Gastroesophageal sphincter (tissue), 4 donors: ENCODE data around the gene SUN2. TPM values are rescaled to one million over a fixed set of nuclear protein-coding genes. Genes with fewer than 3 reads are reported as not detected.

Experiments used
- ATAC-seq: fragments of 150-250 bp; one replicate; pipeline ENCODE4 v1.9.1; 2016; ENCODE audit warnings: mild to moderate bottlenecking, moderate library complexity
- H3K27ac ChIP-seq, 4 donors: fragments of 200-600 bp; sonication (generic) in 3 of 4; 1 replicate in 3 of 4; 2 replicates in 1 of 4; pipeline ENCODE4 v1.5.1; 2016 to 2019
- H3K27me3 ChIP-seq: fragments of 200-600 bp; sonication (generic); one replicate; pipeline ENCODE4 v1.5.1; 2019
- H3K36me3 ChIP-seq, 2 donors: fragments of 200-600 bp; sonication (generic); one replicate each; pipeline ENCODE4 v1.5.1; 2019; ENCODE audit warnings: control low read depth in 1 of 2
- H3K4me1 ChIP-seq, 3 donors: fragments of 200-600 bp; sonication (generic); 1 replicate in 2 of 3; 2 replicates in 1 of 3; pipeline ENCODE4 v1.5.1; 2016 to 2019; ENCODE audit warnings: control low read depth in 2 of 3
- H3K4me3 ChIP-seq, 2 donors: fragments of 200-600 bp; sonication (generic); one replicate each; pipeline ENCODE4 v1.5.1; 2019; ENCODE audit warnings: mild to moderate bottlenecking in 1 of 2, moderate library complexity in 1 of 2
- H3K9me3 ChIP-seq, 3 donors: fragments of 200-600 bp; sonication (generic); one replicate each; pipeline ENCODE4 v1.5.1; 2017 to 2019; ENCODE audit warnings: control low read depth in 2 of 3
- EP300 ChIP-seq: sonication (generic); formaldehyde crosslinking; IDR thresholded peaks from one replicate; pipeline ENCODE4 v1.6.1; 2017; ENCODE audit warnings: antibody characterized with exemption, mild to moderate bottlenecking
- POLR2A ChIP-seq, 2 donors: fragments of 450-650 bp; IDR thresholded peaks; one replicate each; pipeline ENCODE4 v1.6.1; 2017; ENCODE audit warnings: antibody characterized with exemption in 2 of 2, mild to moderate bottlenecking in 2 of 2, moderate library complexity in 1 of 2
- POLR2AphosphoS5 ChIP-seq: sonication (generic); formaldehyde crosslinking; IDR thresholded peaks from one replicate; pipeline ENCODE4 v1.6.1; 2017; ENCODE audit warnings: antibody characterized with exemption
- WGBS, 2 donors: methylation state at CpG; one replicate each; pipeline ENCODE4 v1.1.5; 2018; ENCODE audit warnings: low coverage in 1 of 2; 5-methylcytosine and 5-hydroxymethylcytosine counted together
- total RNA-seq, 4 donors: library from RNA; depleted of rRNA; stranded (reverse); fragments of >200 nt; gene quantifications; one replicate each; pipeline ENCODE4 v1.1.0, GENCODE V29; 2016
- TF ChIP-seq, protein P1 (sequence below), 4 experiments: fragments of 200-600 bp in 2 of 4; fragments of 450-650 bp in 2 of 4; sonication (generic) in 1 of 4; IDR thresholded peaks; one replicate each; pipeline ENCODE4 v1.5.1; 2017 to 2019; ENCODE audit warnings: antibody characterized with exemption in 4 of 4, mild to moderate bottlenecking in 2 of 4, moderate library complexity in 2 of 4

Gene SUN2
- total RNA-seq, 4 donors from 2014 or later = 339 to 594 (median 409) TPM

DNA sequence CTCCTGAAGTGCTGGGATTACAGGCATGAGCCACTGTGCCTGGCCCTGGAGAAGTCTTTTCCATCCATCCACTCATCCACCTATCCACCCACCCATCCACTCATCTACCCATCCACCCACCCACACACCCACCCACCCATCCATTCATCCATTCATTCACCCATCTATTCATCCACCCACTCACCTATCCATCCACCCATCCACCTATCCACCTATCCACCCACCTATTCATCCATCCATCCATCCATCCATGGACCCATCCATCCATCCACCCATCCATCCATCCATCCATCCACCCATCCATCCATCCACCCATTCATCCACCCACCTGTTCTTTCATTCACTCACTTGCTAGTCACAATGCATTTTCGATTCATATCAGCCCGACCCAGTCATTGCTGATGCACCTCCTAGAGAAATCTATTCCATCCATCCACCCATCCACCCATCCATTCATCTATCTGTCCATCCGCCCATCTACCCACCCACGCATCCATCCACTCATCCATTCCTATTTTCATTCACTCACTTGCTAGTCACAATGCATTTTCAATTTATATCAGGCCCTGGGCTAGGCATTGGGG is 17.7 kb upstream of the SUN2 start:
- no peaks in the 10 kb centered on the region for H3K9me3 ChIP-seq
- H3K27me3 ChIP-seq = no peaks in the 10 kb centered on the region
- no peak overlapping the region for H3K27ac ChIP-seq
- H3K4me1 ChIP-seq = peaks cover 0 to 7% (median 0%) of the 10 kb centered on the region in 3 donors
- 86 to 96% methylated on average over 4 of the region's 4 CpGs for WGBS, 2 donors
- no peak overlapping the region for H3K4me3 ChIP-seq
- no peak for ATAC-seq
- TF ChIP-seq EP300 = no peak
- TF ChIP-seq POLR2AphosphoS5 = no peak
- TF ChIP-seq POLR2A (IDR thresholded peaks at IDR 0.05) = no peak
- TF ChIP-seq, protein P1, sequence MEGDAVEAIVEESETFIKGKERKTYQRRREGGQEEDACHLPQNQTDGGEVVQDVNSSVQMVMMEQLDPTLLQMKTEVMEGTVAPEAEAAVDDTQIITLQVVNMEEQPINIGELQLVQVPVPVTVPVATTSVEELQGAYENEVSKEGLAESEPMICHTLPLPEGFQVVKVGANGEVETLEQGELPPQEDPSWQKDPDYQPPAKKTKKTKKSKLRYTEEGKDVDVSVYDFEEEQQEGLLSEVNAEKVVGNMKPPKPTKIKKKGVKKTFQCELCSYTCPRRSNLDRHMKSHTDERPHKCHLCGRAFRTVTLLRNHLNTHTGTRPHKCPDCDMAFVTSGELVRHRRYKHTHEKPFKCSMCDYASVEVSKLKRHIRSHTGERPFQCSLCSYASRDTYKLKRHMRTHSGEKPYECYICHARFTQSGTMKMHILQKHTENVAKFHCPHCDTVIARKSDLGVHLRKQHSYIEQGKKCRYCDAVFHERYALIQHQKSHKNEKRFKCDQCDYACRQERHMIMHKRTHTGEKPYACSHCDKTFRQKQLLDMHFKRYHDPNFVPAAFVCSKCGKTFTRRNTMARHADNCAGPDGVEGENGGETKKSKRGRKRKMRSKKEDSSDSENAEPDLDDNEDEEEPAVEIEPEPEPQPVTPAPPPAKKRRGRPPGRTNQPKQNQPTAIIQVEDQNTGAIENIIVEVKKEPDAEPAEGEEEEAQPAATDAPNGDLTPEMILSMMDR (IDR thresholded peaks at IDR 0.05) = no peak
- H3K36me3 ChIP-seq = peaks cover 0 to 14% of the 10 kb centered on the region in 2 donors

DNA sequence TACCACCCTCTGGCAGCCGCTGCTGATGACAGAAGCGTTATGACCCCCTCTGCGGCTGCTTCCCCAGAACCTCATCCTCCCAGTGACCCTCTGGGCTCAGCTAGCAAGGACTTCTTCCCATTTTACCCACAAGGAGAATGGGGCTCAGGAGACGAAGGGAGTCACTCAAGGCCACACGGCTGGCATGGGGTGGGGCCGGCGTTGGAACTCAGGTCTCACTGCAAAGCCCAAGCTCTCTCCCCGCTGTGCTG is 16.8 kb upstream of the SUN2 start:
- Histone ChIP-seq H3K27me3 (no peaks in the 10 kb centered on the region), H3K27ac (no peak overlapping the region), H3K4me1 (peaks cover 0 to 7% (median 0%) of the 10 kb centered on the region in 3 donors), H3K36me3 (peaks cover 0 to 6% of the 10 kb centered on the region in 2 donors), H3K4me3 (no peak overlapping the region), H3K9me3 (no peaks in the 10 kb centered on the region)
- TF ChIP-seq, protein P1 (IDR thresholded peaks at IDR 0.05) = no peak
- TF ChIP-seq POLR2A (IDR thresholded peaks at IDR 0.05) (no peak), EP300 (no peak), POLR2AphosphoS5 (no peak)
- 100% methylated on average over 2 of the region's 8 CpGs; no CpG with 5 or more reads in 1 of the 2 donors for WGBS, 2 donors
- no peak for ATAC-seq

DNA sequence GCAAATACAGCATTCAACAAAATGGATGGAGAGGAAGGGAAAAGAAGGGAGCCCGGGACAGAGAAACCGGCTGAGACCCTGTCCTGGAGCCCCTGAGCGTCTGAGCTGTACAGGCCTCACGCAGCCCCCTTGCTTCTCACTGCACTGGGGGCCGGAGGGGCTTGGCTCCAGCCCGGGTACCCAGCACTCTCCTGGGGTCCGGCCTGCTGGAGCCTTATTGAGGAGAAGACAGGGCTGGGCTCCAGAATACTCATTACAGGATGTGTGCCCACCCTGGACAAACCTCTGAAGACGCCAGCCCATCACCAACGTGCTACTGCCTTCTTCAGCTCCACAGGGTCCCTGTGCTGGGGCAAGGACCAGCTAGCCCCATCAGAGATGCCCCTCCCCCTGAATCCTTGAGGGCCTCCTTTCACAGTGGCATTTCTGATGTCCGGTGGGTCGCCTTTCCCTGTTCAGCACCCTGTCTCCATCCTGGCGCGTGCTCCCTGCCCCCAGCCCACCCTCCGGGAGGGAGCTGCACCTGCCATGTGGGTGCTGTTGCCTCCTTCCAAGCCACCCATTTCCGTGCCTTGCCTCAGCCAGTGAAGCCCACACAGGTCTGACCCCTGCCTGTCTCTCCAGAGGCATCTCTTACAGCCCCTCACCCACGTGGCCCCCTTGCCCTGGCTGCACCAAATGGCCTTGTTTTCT is 14.6 kb upstream of the SUN2 start:
- ATAC-seq = no peak
- H3K27me3 ChIP-seq = no peaks in the 10 kb centered on the region
- no peak for TF ChIP-seq POLR2AphosphoS5
- TF ChIP-seq, protein P1 (IDR thresholded peaks at IDR 0.05) = no peak
- no peak for TF ChIP-seq EP300
- no peak for TF ChIP-seq POLR2A (IDR thresholded peaks at IDR 0.05)
- H3K9me3 ChIP-seq = no peaks in the 10 kb centered on the region
- no peaks in the 10 kb centered on the region for H3K36me3 ChIP-seq
- WGBS, 2 donors = 65 to 70% methylated on average over 2 of the region's 16 CpGs
- peaks cover 0 to 12% (median 0%) of the 10 kb centered on the region in 3 donors for H3K4me1 ChIP-seq
- no peak overlapping the region for H3K27ac ChIP-seq
- no peak overlapping the region for H3K4me3 ChIP-seq

DNA sequence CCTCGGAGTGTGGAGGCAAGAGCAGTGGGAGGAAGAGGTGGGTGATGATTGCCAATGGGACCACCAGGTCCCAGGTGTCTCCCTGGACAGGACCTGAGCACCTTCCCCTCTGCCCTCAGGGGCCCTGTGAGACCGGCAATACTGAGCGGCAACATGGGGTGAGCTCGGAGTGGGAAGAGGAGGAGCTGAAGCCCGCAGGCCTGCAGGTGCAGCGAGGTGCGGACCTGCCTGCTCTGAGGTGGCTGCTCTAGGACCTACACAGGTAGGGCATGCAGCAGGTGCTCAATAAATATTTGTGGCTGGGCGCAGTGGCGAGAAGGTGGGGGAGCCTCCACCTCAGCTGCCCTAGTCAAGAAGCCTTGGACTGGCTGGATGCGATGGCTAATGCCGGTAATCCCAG is 12.2 kb upstream of the SUN2 start:
- peaks cover 0 to 12% (median 0%) of the 10 kb centered on the region in 3 donors for H3K4me1 ChIP-seq
- H3K9me3 ChIP-seq = no peaks in the 10 kb centered on the region
- no peak overlapping the region for H3K27ac ChIP-seq
- 92% methylated on average over 7 of the region's 11 CpGs; no CpG with 5 or more reads in 1 of the 2 donors for WGBS, 2 donors
- no peaks in the 10 kb centered on the region for H3K27me3 ChIP-seq
- no peaks in the 10 kb centered on the region for H3K36me3 ChIP-seq
- no peak for ATAC-seq
- TF ChIP-seq POLR2AphosphoS5 (no peak), EP300 (no peak), POLR2A (IDR thresholded peaks at IDR 0.05) (no peak)
- TF ChIP-seq, protein P1 (IDR thresholded peaks at IDR 0.05) = no peak
- no peak overlapping the region for H3K4me3 ChIP-seq

DNA sequence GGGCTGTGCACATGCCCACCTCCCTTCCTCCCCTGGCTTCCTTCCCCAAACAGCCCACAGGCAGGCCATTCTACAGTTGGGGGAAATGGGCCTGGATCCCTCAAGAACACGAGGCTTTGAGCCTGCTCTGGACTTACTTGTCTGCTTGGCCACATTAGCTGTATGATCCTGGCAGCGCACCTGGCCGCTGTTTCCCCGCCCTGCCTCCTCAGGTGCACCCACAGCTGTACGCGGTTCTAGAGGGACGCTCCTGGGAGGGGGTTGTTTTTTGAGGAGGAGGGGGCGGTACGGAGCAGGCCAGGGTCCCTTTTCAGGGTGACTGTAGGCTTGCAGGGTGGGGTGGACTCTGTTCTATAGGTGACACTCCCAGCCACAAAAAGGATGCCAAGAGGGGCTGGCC is 11.5 kb upstream of the SUN2 start:
- WGBS, 2 donors = 83% methylated on average over 3 of the region's 9 CpGs; no CpG with 5 or more reads in 1 of the 2 donors
- TF ChIP-seq, protein P1 (IDR thresholded peaks at IDR 0.05) = no peak
- no peak for TF ChIP-seq POLR2AphosphoS5
- TF ChIP-seq POLR2A (IDR thresholded peaks at IDR 0.05) = no peak
- no peak for TF ChIP-seq EP300
- H3K27ac ChIP-seq = no peak overlapping the region
- no peaks in the 10 kb centered on the region for H3K27me3 ChIP-seq
- H3K9me3 ChIP-seq = no peaks in the 10 kb centered on the region
- ATAC-seq = no peak
- H3K4me3 ChIP-seq = no peak overlapping the region
- H3K36me3 ChIP-seq = no peaks in the 10 kb centered on the region
- peaks cover 0 to 12% (median 0%) of the 10 kb centered on the region in 3 donors for H3K4me1 ChIP-seq
